ENCODE results near the gene EAF1. TPM values are rescaled to one million over a fixed set of nuclear protein-coding genes. Genes with fewer than 3 reads are reported as not detected.
"Not testable (repeated sequence)": the region's sequence is repeated elsewhere in the genome, so short reads cannot be mapped to it uniquely, and the experiment has no call there.

Gene EAF1
- total and polyA plus RNA-seq, 8 donors = 17.4 to 23.0 (median 19.9) TPM

- peak; percentile 90 for ATAC-seq
- no peak for TF ChIP-seq CTCF (IDR thresholded peaks at IDR 0.05)
- H3K36me3 ChIP-seq = no peaks in the 10 kb centered on the region
- no peak overlapping the region for H3K4me3 ChIP-seq
- H3K27me3 ChIP-seq = no peaks in the 10 kb centered on the region
- intact Hi-C loops (cut with DNase I) = no loop called here
- no peak overlapping the region for H3K27ac ChIP-seq
- no peak for DNase-seq
- H3K4me1 ChIP-seq = peaks cover 0 to 4% of the 10 kb centered on the region in 2 donors
- H3K9me3 ChIP-seq = peaks cover 0 to 2% of the 10 kb centered on the region in 2 donors
These were observed 52.2 kb downstream of the EAF1 start for GRCh38 chr3:15479400-15480224.

DNA sequence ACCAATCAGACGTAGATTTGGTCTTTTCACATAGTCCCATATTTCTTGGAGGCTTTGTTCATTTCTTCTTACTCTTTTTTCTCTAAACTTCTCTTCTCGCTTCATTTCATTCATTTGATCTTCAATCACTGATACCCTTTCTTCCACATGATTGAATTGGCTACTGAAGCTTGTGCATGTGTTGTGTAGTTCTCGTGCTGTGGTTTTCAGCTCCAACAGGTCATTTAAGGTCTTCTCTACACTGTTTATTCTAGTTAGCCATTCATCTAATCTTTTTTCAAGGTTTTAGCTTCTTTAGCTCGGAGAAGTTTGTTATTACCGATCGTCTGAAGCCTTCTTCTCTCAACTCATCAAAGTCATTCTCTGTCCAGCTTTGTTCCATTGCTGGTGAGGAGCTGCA lies 57.2 kb downstream of the EAF1 start:
- H3K4me3 ChIP-seq; intact Hi-C loops (cut with DNase I); DNase-seq; H3K27ac ChIP-seq; H3K9me3 ChIP-seq; ATAC-seq; H3K27me3 ChIP-seq; H3K36me3 ChIP-seq; H3K4me1 ChIP-seq: not testable (repeated sequence)

GRCh38 chr3:15486020-15486419 lies 58.6 kb downstream of the EAF1 start:
- TF ChIP-seq CTCF (IDR thresholded peaks at IDR 0.05) = no peak
- no peak for ATAC-seq
- intact Hi-C loops (cut with DNase I) = no loop called here

GRCh38 chr3:15486979-15487378 lies 59.6 kb downstream of the EAF1 start:
- H3K4me3 ChIP-seq = no peak overlapping the region
- no peak for DNase-seq
- ATAC-seq = no peak
- no peaks in the 10 kb centered on the region for H3K4me1 ChIP-seq
- H3K36me3 ChIP-seq = no peaks in the 10 kb centered on the region
- intact Hi-C loops (cut with DNase I) = no loop called here
- no peaks in the 10 kb centered on the region for H3K27me3 ChIP-seq
- no peak overlapping the region for H3K27ac ChIP-seq
- no peak for TF ChIP-seq CTCF (IDR thresholded peaks at IDR 0.05)
- no peaks in the 10 kb centered on the region for H3K9me3 ChIP-seq

More at GRCh38 chr3:15486020-15486419, 58.6 kb downstream of the EAF1 start:
- no peaks in the 10 kb centered on the region for H3K27me3 ChIP-seq
- no peaks in the 10 kb centered on the region for H3K36me3 ChIP-seq
- H3K9me3 ChIP-seq = no peaks in the 10 kb centered on the region
- DNase-seq = no peak
- no peak overlapping the region for H3K27ac ChIP-seq
- no peaks in the 10 kb centered on the region for H3K4me1 ChIP-seq
- no peak overlapping the region for H3K4me3 ChIP-seq

DNA sequence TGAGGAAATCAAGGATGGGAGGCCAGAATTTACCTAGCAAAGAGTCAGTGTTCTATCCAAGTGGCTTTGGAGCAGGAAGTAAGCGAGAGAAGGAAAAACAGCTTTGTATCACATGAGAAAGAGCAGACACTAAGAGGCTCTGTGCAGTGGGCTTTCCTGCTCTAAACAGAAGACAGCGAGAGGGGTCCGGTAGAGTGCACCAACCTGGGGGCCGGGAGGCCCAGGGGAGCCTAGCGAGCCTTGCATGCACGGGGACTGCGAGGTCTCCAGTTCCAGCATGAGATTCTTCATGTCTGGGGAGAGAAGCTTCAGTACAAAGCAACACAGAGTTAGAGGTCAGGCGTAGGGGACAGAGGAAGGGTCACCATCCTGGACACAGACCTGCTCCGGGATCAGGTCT lies 60.6 kb downstream of the EAF1 start:
- Histone ChIP-seq H3K9me3 (no peaks in the 10 kb centered on the region), H3K27ac (no peak overlapping the region), H3K4me3 (no peak overlapping the region), H3K27me3 (no peaks in the 10 kb centered on the region), H3K4me1 (no peaks in the 10 kb centered on the region), H3K36me3 (no peaks in the 10 kb centered on the region)
- DNase-seq (no peak), ATAC-seq (no peak)
- intact Hi-C loops (cut with DNase I) = no loop called here
- no peak for TF ChIP-seq CTCF (IDR thresholded peaks at IDR 0.05)

- DNase-seq (no peak), ATAC-seq (no peak)
These were observed 62.8 kb downstream of the EAF1 start for GRCh38 chr3:15490158-15490557.

More at GRCh38 chr3:15490158-15490557, 62.8 kb downstream of the EAF1 start:
- H3K36me3 ChIP-seq = no peaks in the 10 kb centered on the region
- no peaks in the 10 kb centered on the region for H3K9me3 ChIP-seq
- H3K27ac ChIP-seq = no peak overlapping the region
- no peaks in the 10 kb centered on the region for H3K27me3 ChIP-seq
- H3K4me3 ChIP-seq = no peak overlapping the region
- intact Hi-C loops (cut with DNase I) = no loop called here
- no peaks in the 10 kb centered on the region for H3K4me1 ChIP-seq
- no peak for TF ChIP-seq CTCF (IDR thresholded peaks at IDR 0.05)

All from left lung (tissue), 10 donors.